ENCODE measurements around the gene KLHL21.
A peak's percentile ranks its signal among the peaks of the same experiment; 100 is the strongest.

KLHL21 gene

DNA sequence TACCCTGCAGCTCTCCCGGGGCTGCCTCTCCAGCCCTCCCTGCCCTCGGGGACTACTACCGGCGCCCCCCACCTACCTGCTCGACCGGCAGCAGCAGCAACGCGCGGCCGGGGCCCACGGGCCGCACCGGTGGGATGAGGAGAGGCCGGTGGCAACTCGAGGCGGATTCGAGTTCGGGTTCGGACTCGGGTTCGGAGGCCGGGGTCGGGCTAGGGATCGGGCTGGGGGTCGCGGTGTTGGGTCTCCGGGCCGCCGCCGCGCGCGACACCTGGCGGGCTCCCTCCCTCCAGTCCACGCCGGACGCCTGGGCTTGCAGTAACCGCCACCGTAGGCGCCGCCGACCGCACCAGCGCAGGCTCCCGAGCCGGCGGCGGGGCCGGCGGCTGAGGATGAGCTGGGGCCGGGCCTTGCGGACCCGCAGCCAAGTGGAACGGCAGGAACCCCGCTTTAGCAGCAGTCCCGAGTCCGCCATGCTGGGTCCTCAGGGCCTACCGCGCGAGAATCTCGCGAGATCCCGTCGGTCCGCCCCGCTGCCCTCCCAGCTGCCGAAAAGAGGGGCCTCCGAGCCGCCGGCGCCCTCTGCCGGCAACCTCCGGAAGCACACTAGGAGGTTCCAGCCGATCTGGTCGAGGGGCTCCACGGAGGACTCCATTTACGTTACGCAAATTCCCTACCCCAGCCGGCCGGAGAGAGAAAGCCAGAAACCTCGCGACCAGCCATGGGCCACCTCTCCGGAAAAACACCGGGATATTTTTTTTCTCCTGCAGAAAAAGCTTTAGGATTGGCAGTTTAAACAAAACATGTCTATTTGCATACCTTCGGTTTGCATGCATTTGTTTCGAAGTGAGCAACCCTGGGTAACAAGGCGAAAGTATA is 48.4 kb downstream of the KLHL21 start, which contains the start of gene NOL9:
Gene NOL9 (minus strand): TSS at position 483 of the 876 bp plus-strand sequence. CDS start 11 bp downstream, at position 472.
- peak; percentile 99 for DNase-seq (ENCODE audit: low spot score)

DNA sequence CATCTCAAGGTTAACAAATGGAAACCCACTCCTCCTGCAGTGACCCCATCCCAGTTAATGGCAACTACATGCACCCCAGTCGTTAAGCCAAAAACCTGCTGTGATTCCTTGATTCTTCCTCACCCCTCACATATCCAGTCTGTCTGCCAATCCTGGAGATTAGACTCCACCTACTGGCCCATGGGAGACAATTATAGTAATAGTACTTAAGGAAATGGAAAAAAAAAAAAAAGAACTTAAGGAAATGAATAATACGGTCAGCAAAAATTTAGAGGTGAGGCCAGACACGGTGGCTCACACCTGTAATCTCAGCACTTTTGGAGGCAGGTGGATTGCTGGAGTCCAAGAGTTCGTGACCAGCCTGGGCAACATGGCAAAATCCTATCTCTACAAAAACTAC is 55.4 kb downstream of the KLHL21 start:
- DNase-seq (ENCODE audit: low spot score): no peak

DNA sequence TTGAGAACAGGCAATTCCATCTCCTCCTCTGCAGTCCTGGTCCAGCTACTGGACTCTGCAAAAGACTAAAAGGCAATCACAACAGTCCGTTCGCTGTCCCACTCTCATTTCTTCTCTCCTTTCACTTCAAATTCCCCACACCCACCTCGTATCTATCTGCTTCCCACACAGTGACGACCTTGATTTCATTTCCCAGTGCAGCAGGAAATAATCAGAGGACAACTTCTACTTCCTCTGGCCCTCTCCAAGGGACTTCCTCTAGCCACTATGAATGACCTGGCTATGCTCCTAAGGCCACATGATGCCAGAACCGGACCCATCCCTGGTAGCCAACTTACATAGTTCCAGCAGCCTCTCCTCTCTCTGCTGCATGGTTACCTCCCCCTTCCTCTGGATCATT is 56.3 kb downstream of the KLHL21 start:
- no peak for DNase-seq (ENCODE audit: low spot score)

DNA sequence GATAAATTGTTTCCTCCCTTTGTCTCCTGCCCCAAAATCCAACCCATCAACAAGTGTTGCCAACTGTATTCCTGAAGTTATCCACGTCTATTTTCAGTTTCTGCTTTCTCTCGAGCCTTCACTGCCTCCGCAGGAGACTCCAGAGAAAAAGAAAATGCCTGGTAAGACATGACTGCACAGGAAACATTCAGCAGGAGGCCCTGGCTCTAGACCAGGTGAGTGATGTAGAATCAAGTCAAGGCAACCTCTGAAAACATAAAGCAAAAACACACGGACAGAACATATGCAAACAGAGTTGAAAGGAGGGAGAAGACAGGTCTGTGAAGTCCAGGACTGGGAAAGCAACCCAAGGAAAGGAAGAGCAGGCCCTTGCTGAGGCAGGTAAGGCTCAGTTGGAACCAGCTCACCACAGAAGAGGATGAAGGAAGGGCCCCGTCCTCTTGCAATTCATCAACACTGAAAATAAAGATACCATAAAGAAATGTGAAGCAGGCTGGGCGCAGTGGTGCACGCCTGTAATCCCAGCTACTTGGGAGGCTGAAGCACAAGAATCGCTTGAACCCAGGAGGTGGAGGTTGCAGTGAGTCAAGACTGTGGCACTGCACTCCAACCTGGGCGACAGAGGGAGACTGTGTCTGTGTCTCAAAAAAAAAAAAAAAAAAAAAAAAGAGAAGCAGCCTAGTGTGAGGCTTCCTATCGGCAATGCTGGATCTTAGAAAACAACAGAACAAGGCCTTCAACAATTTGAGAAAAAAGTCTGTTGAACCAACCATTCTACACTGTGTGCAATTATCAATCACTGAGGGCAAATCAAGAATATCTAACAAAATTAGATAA is 57.2 kb downstream of the KLHL21 start:
- no peak for DNase-seq (ENCODE audit: low spot score)

GRCh38 chr1:6544831-6545230 is 57.8 kb downstream of the KLHL21 start:
- peak; percentile 47 for DNase-seq (ENCODE audit: low spot score)
